ENCODE data around the gene CSTF1.
"Not testable (repeated sequence)": the region's sequence is repeated elsewhere in the genome, so short reads cannot be mapped to it uniquely, and the experiment has no call there.

Gene CSTF1

GRCh38 chr20:56371977-56372376, 20.5 kb upstream of the CSTF1 start:
- no peak for DNase-seq

- DNase-seq, result no peak
Measured at GRCh38 chr20:56372850-56373249, 19.6 kb upstream of the CSTF1 start.

GRCh38 chr20:56373942-56374341, 18.5 kb upstream of the CSTF1 start:
- DNase-seq, result peak; percentile 16

- no peak for DNase-seq
Measured at GRCh38 chr20:56376331-56376730, 16.1 kb upstream of the CSTF1 start.

GRCh38 chr20:56378386-56378785, 14.1 kb upstream of the CSTF1 start:
- no peak for DNase-seq

- DNase-seq, result no peak
Measured at GRCh38 chr20:56380375-56380774, 12.1 kb upstream of the CSTF1 start.

GRCh38 chr20:56381501-56381900, 10.9 kb upstream of the CSTF1 start:
- DNase-seq, result no peak

- no peak for DNase-seq
Measured at GRCh38 chr20:56382696-56383095, 9.7 kb upstream of the CSTF1 start.

- DNase-seq, result no peak
Measured at GRCh38 chr20:56383334-56383733, 9.1 kb upstream of the CSTF1 start.

- no peak for DNase-seq
Measured at GRCh38 chr20:56385130-56385529, 7.3 kb upstream of the CSTF1 start.

- DNase-seq, result no peak
Measured at GRCh38 chr20:56386219-56386618, 6.2 kb upstream of the CSTF1 start.

GRCh38 chr20:56388882-56389281, 3.6 kb upstream of the CSTF1 start:
- DNase-seq, result no peak

- DNase-seq, result no peak
Measured at GRCh38 chr20:56389807-56390206, 2.6 kb upstream of the CSTF1 start.

GRCh38 chr20:56390396-56390795, 2.0 kb upstream of the CSTF1 start:
- DNase-seq, result not testable (repeated sequence)

- DNase-seq, result no peak
Measured at GRCh38 chr20:56391037-56391436, 1.4 kb upstream of the CSTF1 start.

GRCh38 chr20:56391596-56392131, 781 bp upstream of the CSTF1 start:
- DNase-seq, result no peak

- DNase-seq, result peak; percentile 52
Measured at GRCh38 chr20:56392881-56393482, 537 bp downstream of the CSTF1 start.

GRCh38 chr20:56393653-56394052, 1.2 kb downstream of the CSTF1 start:
- DNase-seq, result no peak

GRCh38 chr20:56395166-56395565, 2.7 kb downstream of the CSTF1 start:
- no peak for DNase-seq

GRCh38 chr20:56400001-56400640, 7.7 kb downstream of the CSTF1 start:
- peak; percentile 82 for DNase-seq

- DNase-seq, result no peak
Measured at GRCh38 chr20:56403465-56403864, 11.0 kb downstream of the CSTF1 start.

- not testable (repeated sequence) for DNase-seq
Measured at GRCh38 chr20:56405356-56405755, 12.9 kb downstream of the CSTF1 start.

GRCh38 chr20:56406910-56407309, 14.5 kb downstream of the CSTF1 start:
- DNase-seq, result no peak

- no peak for DNase-seq
Measured at GRCh38 chr20:56409521-56409920, 17.1 kb downstream of the CSTF1 start.

GRCh38 chr20:56409956-56410355, 17.5 kb downstream of the CSTF1 start:
- no peak for DNase-seq
